Thyroid gland (tissue), 4 donors: ENCODE results near the gene MALT1. TPM values are rescaled to one million over a fixed set of nuclear protein-coding genes. Genes with fewer than 3 reads are reported as not detected.

Experiments used
- DNase-seq, 2 donors: peaks; one replicate each; pipeline ENCODE4 v3.0.0-alpha.2; 2019
- H3K27ac ChIP-seq, 3 donors: fragments of 200-600 bp; sonication (generic); 1 replicate in 2 of 3; 2 replicates in 1 of 3; pipeline ENCODE4 v1.5.1; 2016 to 2019; ENCODE audit warnings: mild to moderate bottlenecking in 1 of 3, moderate library complexity in 1 of 3
- H3K27me3 ChIP-seq: fragments of 200-600 bp; sonication (generic); one replicate; pipeline ENCODE4 v1.5.1; 2019
- H3K36me3 ChIP-seq, 2 donors: fragments of 200-600 bp; sonication (generic); one replicate each; pipeline ENCODE4 v1.5.1; 2016 to 2019
- H3K4me1 ChIP-seq, 2 donors: fragments of 200-600 bp; sonication (generic); one replicate each; pipeline ENCODE4 v1.5.1; 2017 to 2019
- H3K4me3 ChIP-seq, 3 donors: fragments of 200-600 bp; sonication (generic); replicated peaks in 1 of 3; 1 replicate in 2 of 3; 2 replicates in 1 of 3; pipeline ENCODE4 v1.5.1; 2016; ENCODE audit warnings: mild to moderate bottlenecking in 1 of 3
- H3K9me3 ChIP-seq: fragments of 200-600 bp; sonication (generic); one replicate; pipeline ENCODE4 v1.5.1; 2017
- POLR2A ChIP-seq, 2 donors: fragments of 450-650 bp; IDR thresholded peaks; one replicate each; pipeline ENCODE4 v1.6.1; 2017; ENCODE audit warnings: antibody characterized with exemption in 2 of 2, mild to moderate bottlenecking in 2 of 2, moderate library complexity in 1 of 2
- WGBS, 2 donors: methylation state at CpG; one replicate each; pipeline ENCODE4 v1.1.5; 2017; 5-methylcytosine and 5-hydroxymethylcytosine counted together
- intact Hi-C: fragments of 100-400 bp; cut with DNase I; formaldehyde crosslinking; loops from one replicate; pipeline ENCODE4 v1.15.1; 2023
- total RNA-seq, 4 donors: library from RNA; depleted of rRNA; stranded (reverse); fragments of >200 nt; gene quantifications; one replicate each; pipeline ENCODE4 v1.2.3, GENCODE V29; 2016
- TF ChIP-seq, protein P1 (sequence below), 6 experiments: fragments of 200-600 bp in 3 of 6; fragments of 450-650 bp in 3 of 6; sonication (generic) in 3 of 6; IDR thresholded peaks; one replicate each; pipeline ENCODE4 v1.5.1; 2016 to 2019; ENCODE audit warnings: antibody characterized with exemption in 6 of 6, mild to moderate bottlenecking in 2 of 6, inconsistent platforms in 1 of 6, moderate library complexity in 1 of 6

MALT1 gene
- total RNA-seq, 4 donors from 2014 or later: 26.3 to 42.1 (median 30.2) TPM

DNA sequence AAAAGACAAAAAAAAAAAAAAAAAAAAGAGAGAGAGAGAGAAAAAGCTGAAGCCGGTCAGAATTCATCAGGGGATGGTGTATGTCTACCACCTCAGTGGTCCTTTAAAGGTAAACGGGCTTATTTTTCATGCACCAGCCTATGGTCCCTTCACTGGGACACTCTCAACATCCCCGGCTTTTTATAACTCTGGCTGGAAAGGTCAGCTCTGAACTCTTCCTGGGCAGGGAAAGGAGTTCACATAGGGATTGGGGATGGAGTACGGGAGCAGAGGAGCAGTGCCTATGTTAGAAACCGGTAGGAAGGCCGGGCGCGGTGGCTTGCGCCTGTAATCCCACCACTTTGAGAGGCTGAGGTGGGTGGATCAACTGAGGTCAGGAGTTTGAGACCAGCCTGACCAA is 10.3 kb upstream of the MALT1 start:
- DNase-seq: no peak

DNA sequence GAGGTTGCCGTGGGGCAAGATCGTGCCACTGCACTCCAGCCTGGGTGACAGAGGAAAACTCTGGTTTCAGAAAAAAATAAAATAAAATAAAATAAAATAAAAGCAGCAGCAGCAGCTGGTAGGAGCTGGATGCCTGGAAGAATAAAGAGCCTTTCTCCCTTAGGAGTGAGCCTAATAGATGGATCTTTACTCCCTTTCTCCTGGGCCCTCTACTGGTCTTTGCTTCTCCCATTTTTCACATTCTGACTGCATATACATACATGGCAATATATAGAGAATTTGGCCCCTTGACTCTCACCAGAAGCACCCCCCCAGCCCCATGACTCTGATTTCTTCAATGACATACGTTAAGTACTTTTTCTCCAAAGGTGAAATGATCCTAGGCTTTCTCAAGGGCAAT is 9.8 kb upstream of the MALT1 start:
- Histone ChIP-seq H3K27me3 (no peaks in the 10 kb centered on the region), H3K4me1 (no peaks in the 10 kb centered on the region), H3K9me3 (no peaks in the 10 kb centered on the region), H3K36me3 (no peaks in the 10 kb centered on the region), H3K4me3 (no peak overlapping the region), H3K27ac (no peak overlapping the region)
- TF ChIP-seq POLR2A (IDR thresholded peaks at IDR 0.05): no peak
- TF ChIP-seq, protein P1, sequence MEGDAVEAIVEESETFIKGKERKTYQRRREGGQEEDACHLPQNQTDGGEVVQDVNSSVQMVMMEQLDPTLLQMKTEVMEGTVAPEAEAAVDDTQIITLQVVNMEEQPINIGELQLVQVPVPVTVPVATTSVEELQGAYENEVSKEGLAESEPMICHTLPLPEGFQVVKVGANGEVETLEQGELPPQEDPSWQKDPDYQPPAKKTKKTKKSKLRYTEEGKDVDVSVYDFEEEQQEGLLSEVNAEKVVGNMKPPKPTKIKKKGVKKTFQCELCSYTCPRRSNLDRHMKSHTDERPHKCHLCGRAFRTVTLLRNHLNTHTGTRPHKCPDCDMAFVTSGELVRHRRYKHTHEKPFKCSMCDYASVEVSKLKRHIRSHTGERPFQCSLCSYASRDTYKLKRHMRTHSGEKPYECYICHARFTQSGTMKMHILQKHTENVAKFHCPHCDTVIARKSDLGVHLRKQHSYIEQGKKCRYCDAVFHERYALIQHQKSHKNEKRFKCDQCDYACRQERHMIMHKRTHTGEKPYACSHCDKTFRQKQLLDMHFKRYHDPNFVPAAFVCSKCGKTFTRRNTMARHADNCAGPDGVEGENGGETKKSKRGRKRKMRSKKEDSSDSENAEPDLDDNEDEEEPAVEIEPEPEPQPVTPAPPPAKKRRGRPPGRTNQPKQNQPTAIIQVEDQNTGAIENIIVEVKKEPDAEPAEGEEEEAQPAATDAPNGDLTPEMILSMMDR (IDR thresholded peaks at IDR 0.05): no peak
- 96 to 97% methylated on average over 3 of the region's 3 CpGs for WGBS, 2 donors
- intact Hi-C loops: no loop called here
- no peak for DNase-seq

More for the DNA sequence above, 10.3 kb upstream of the MALT1 start:
- Histone ChIP-seq H3K27me3 (no peaks in the 10 kb centered on the region), H3K36me3 (no peaks in the 10 kb centered on the region), H3K27ac (no peak overlapping the region), H3K9me3 (no peaks in the 10 kb centered on the region), H3K4me1 (no peaks in the 10 kb centered on the region), H3K4me3 (no peak overlapping the region)
- intact Hi-C loops: no loop called here
- WGBS, 2 donors: 96% methylated on average over 9 of the region's 9 CpGs
- TF ChIP-seq, protein P1 (IDR thresholded peaks at IDR 0.05): no peak
- TF ChIP-seq POLR2A (IDR thresholded peaks at IDR 0.05): no peak

DNA sequence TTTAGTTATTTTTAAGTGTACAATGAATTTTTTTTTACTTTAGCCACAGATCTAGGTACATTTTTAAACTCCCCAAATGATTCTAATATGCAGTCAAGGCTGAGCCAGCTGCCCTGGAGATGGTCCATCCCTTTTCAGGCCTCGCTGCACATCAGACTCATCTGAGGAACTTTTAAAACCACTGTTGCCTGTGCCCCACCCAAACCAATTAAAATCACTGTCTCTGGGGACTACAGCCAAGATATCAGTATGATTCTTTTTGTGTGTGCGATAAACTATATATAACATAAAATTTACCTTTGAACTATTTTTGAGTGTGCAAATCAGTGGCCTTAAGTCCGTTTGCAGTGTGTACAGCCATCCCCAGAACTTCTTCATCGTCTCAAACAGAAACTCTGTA is 9.1 kb upstream of the MALT1 start:
- Histone ChIP-seq H3K27ac (no peak overlapping the region), H3K36me3 (no peaks in the 10 kb centered on the region), H3K4me1 (no peaks in the 10 kb centered on the region), H3K4me3 (no peak overlapping the region), H3K9me3 (no peaks in the 10 kb centered on the region), H3K27me3 (no peaks in the 10 kb centered on the region)
- no peak for DNase-seq
- WGBS, 2 donors: 93 to 94% methylated on average over 4 of the region's 4 CpGs
- TF ChIP-seq, protein P1 (IDR thresholded peaks at IDR 0.05): no peak
- no peak for TF ChIP-seq POLR2A (IDR thresholded peaks at IDR 0.05)
- intact Hi-C loops: no loop called here

DNA sequence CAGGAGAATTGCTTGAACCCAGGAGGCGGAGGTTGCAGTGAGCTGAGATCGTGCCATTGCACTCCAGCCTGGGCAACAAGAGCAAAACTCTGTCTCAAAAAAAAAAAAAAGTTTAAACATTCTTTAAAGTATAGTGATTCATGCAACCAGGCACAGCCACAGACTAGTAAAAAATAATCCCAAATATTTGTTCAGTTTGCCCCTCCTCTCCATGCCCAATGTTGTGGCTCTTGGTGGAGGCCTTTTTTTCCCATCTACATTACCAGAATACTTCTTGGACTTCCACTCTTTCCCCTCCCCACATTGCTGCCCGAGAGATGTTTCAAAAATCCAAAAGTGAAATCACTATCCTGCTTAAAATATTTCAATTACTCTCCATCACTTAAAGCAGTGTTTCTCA is 5.1 kb upstream of the MALT1 start:
- no peak for DNase-seq
- no peak for TF ChIP-seq POLR2A (IDR thresholded peaks at IDR 0.05)
- TF ChIP-seq, protein P1 (IDR thresholded peaks at IDR 0.05): no peak
- no peaks in the 10 kb centered on the region for H3K27me3 ChIP-seq

DNA sequence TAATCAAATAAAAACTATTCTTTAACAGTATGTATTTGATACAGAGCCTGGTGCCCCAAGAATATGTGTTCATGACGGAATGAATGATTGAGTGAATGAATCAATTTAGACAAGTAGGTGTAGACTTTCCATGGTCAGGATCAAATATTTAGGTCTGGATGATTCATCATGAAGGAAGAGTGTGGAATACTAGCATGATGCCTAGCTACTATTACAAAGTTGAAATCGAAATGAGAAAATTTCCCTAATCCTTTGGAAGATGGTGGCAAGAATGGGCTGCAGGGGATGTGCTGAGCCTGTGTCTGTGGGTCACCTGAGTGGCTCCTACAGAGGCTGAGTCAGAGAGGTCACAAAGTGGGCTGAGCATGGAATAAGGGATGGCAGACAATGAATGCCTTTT is 3.1 kb upstream of the MALT1 start:
- H3K4me1 ChIP-seq: peaks cover 7 to 15% of the 10 kb centered on the region in 2 donors
- intact Hi-C loops: no loop called here
- no peak for DNase-seq
- no peak overlapping the region for H3K27ac ChIP-seq
- no peaks in the 10 kb centered on the region for H3K27me3 ChIP-seq
- TF ChIP-seq POLR2A (IDR thresholded peaks at IDR 0.05): no peak
- TF ChIP-seq, protein P1 (IDR thresholded peaks at IDR 0.05): no peak
- no peak overlapping the region for H3K4me3 ChIP-seq
- no peaks in the 10 kb centered on the region for H3K9me3 ChIP-seq
- WGBS, 2 donors: 87 to 93% methylated on average over 2 of the region's 2 CpGs
- H3K36me3 ChIP-seq: no peaks in the 10 kb centered on the region

More for the DNA sequence above, 5.1 kb upstream of the MALT1 start:
- H3K4me1 ChIP-seq: peaks cover 0 to 5% of the 10 kb centered on the region in 2 donors
- WGBS, 2 donors: 87 to 93% methylated on average over 3 of the region's 3 CpGs
- H3K36me3 ChIP-seq: no peaks in the 10 kb centered on the region
- H3K27ac ChIP-seq: no peak overlapping the region
- H3K9me3 ChIP-seq: no peaks in the 10 kb centered on the region
- no peak overlapping the region for H3K4me3 ChIP-seq
- intact Hi-C loops: no loop called here
